Measurements from ENCODE around the gene CA10.

Gene CA10

DNA sequence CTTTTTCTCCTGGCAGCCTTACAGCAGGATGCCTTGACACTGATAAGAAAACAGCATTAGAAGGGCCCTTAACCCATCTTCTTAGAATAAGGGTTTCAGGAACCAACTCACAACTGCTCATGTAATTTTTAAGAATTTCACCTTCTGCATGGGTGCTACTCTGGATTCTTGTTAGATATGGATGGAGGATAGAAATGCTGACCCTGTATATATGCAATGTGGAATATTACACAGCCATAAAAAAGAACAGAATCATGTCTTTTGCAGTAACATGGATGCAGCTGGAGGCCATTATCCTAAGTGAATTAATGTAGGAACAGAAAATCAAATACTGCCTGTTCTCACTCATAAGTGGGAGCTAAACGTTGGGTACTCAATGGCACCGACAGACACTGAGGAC, 423.5 kb downstream of the CA10 start:
- no peak for TF ChIP-seq CTCF (IDR thresholded peaks at IDR 0.05; ENCODE audit: low read depth, low read length)
- H3K4me3 ChIP-seq (ENCODE audit: low read depth, low read length): no peak overlapping the region
- DNase-seq (ENCODE audit: low read depth, low spot score): no peak
- in situ Hi-C loops (cut with HindIII; ENCODE audit: low sequenced_read_pairs): no loop called here

DNA sequence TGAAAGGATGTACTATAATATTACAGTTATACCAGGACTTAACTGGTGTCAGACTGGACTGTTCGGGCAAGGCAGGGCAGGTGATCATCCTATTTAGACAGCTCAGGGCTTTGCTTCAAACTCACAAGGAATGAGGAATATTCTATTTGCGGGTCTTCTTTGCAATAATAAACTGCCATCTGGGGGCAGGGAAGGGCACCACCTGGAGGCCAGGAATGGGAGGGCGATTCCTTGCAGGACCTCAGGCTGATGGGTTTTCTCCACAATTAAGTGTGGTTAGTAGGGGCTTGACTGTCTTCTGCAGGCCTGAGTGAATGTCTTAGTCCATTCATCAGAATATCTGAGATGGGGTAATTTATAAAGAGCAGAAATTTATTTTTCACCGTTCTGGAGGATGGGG, 424.1 kb downstream of the CA10 start:
- peak; percentile 30 for TF ChIP-seq CTCF (IDR thresholded peaks at IDR 0.05; ENCODE audit: low read depth, low read length)
- DNase-seq (ENCODE audit: low read depth, low spot score): no peak
- in situ Hi-C loops (cut with HindIII; ENCODE audit: low sequenced_read_pairs): no loop called here
- H3K4me3 ChIP-seq (ENCODE audit: low read depth, low read length): no peak overlapping the region

DNA sequence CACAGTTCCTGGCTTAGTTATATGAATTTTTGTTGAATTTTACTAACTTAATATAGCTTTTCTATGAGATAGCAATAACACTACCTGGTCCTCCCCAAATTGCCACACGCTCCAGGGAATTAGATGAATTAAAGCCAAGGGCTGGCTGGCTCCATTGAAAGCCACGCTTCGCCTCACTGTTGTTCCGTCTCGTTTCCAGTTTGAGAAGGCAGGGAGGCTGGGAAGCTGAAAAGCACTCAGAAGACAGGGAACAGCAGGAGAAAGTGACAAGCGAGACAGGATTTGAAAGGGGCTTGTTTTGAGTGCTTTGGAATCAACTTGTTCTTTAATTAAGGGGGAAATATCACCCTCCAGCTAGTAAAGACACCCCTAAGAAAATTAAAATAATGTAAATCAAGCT, 425.3 kb downstream of the CA10 start:
- H3K4me3 ChIP-seq (ENCODE audit: low read depth, low read length): no peak overlapping the region
- DNase-seq (ENCODE audit: low read depth, low spot score): no peak
- in situ Hi-C loops (cut with HindIII; ENCODE audit: low sequenced_read_pairs): no loop called here
- no peak for TF ChIP-seq CTCF (IDR thresholded peaks at IDR 0.05; ENCODE audit: low read depth, low read length)

DNA sequence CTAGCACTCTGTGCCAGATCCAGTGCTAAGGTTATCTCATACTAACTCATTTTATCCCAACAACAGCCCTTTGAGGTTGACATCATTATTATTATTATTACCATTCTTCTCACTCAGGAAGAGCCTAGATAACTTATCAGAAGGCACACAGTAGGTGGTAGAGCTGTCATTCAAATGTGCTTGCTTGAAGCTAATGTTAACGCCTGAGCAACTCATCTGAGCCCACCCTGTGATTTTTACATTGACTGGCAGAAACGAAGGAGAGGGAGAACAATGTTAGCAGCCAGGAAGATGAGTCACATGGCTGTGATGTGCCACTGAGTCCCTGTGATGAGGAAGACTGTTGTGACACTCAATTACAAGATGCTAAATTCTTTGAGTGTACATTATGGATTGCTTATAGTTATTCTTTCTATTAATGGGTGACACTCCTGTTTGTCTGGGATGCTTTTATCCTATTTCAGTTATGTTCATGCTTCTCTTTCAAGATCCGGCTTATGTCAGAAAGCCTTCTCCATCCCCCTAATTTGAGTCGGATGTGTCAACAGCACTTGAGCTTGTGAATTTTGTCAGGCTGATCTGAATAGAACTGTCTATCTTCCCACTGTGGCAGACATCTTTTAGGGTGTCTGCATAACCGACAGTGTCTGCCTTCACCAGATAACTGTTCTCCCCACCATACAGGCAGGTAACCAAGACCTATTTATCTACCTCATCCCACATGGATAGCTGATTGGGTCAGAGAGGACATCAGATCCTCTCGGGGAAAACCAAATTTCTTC, 426.4 kb downstream of the CA10 start:
- TF ChIP-seq CTCF (IDR thresholded peaks at IDR 0.05; ENCODE audit: low read depth, low read length): no peak
- H3K4me3 ChIP-seq (ENCODE audit: low read depth, low read length): no peak overlapping the region
- in situ Hi-C loops (cut with HindIII; ENCODE audit: low sequenced_read_pairs): no loop called here
- DNase-seq (ENCODE audit: low read depth, low spot score): no peak

DNA sequence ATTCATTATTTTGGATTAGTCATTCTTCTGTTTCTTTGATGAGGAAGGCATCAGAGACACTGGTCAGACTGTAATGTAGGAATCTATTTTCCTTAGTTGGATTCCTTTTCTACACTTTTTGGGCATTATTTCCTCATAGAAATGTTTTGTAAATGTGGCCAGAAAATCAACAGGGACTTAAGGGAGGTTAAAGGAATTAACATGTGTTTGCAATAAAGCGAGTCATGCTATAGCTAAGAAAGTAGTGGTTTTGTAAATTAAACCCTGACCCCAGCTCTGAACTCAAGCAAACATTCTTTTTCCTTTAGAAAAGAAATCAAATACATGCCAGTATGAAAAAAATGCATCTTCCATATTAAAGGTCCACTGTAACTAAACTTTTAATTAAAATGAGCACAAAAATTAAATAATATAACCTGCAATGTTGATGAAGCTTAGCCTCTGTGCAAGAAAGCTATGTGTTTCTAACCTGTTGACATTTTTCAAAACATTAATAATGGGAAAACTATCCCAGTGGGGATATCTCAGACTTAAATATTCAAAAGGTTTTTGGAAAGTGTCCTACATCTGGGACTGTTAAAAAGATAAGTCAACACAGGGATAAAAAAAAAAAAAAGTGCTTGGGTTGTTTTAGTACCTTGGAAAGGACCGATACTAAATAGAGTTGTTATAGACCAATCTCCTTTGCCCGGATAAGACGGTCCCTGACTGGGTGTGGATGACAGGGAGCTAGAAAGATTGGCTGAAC, 428.0 kb downstream of the CA10 start:
- TF ChIP-seq CTCF (IDR thresholded peaks at IDR 0.05; ENCODE audit: low read depth, low read length): no peak
- no peak for DNase-seq (ENCODE audit: low read depth, low spot score)
- no peak overlapping the region for H3K4me3 ChIP-seq (ENCODE audit: low read depth, low read length)
- in situ Hi-C loops (cut with HindIII; ENCODE audit: low sequenced_read_pairs): no loop called here

GRCh38 chr17:51725185-51725584, 433.3 kb downstream of the CA10 start:
- H3K4me3 ChIP-seq (ENCODE audit: low read depth, low read length): no peak overlapping the region
- no peak for TF ChIP-seq CTCF (IDR thresholded peaks at IDR 0.05; ENCODE audit: low read depth, low read length)
- no peak for DNase-seq (ENCODE audit: low read depth, low spot score)
- in situ Hi-C loops (cut with HindIII; ENCODE audit: low sequenced_read_pairs): no loop called here
